Peyer's patch (tissue), 4 donors: ENCODE measurements around the gene CCDC57. TPM values are rescaled to one million over a fixed set of nuclear protein-coding genes. Genes with fewer than 3 reads are reported as not detected.
A peak's percentile ranks its signal among the peaks of the same experiment; 100 is the strongest.

ENCODE experiments used
- DNase-seq, 3 donors: peaks; one replicate each; pipeline ENCODE4 v3.0.0-alpha.2; 2017 to 2019
- H3K27ac ChIP-seq, 4 donors: fragments of 200-600 bp; sonication (generic); one replicate each; pipeline ENCODE4 v1.5.1; 2016 to 2019
- H3K27me3 ChIP-seq, 2 donors: fragments of 200-600 bp; sonication (generic); one replicate each; pipeline ENCODE4 v1.5.1; 2019
- H3K36me3 ChIP-seq, 3 donors: fragments of 200-600 bp; sonication (generic); one replicate each; pipeline ENCODE4 v1.5.1; 2016 to 2019
- H3K4me1 ChIP-seq, 4 donors: fragments of 200-600 bp; sonication (generic); one replicate each; pipeline ENCODE4 v1.5.1; 2016 to 2019
- H3K4me3 ChIP-seq, 4 donors: fragments of 200-600 bp; sonication (generic); 1 replicate in 3 of 4; 2 replicates in 1 of 4; pipeline ENCODE4 v1.5.1; 2016 to 2019; ENCODE audit warnings: mild to moderate bottlenecking in 1 of 4
- H3K9me3 ChIP-seq, 4 donors: fragments of 200-600 bp; sonication (generic); one replicate each; pipeline ENCODE4 v1.5.1; 2016 to 2019; ENCODE audit warnings: mild to moderate bottlenecking in 1 of 4
- CTCF ChIP-seq, 6 experiments: fragments of 450-650 bp in 4 of 6; fragments of 200-600 bp in 2 of 6; sonication (generic) in 1 of 6; IDR thresholded peaks; one replicate each; pipeline ENCODE4 v1.5.1; 2017 to 2019; ENCODE audit warnings: antibody characterized with exemption in 6 of 6, mild to moderate bottlenecking in 3 of 6, moderate library complexity in 1 of 6
- POLR2A ChIP-seq, 2 donors: fragments of 450-650 bp; IDR thresholded peaks; one replicate each; pipeline ENCODE4 v1.5.1; 2017; ENCODE audit warnings: antibody characterized with exemption in 2 of 2, mild to moderate bottlenecking in 2 of 2, moderate library complexity in 2 of 2
- total RNA-seq, 4 donors: library from RNA; depleted of rRNA; stranded (reverse); fragments of >200 nt; gene quantifications; one replicate each; pipeline ENCODE4 v1.1.0, GENCODE V29; 2016

CCDC57 gene
- total RNA-seq, 4 donors from 2014 or later: 28.2 to 144 (median 79.8) TPM

DNA sequence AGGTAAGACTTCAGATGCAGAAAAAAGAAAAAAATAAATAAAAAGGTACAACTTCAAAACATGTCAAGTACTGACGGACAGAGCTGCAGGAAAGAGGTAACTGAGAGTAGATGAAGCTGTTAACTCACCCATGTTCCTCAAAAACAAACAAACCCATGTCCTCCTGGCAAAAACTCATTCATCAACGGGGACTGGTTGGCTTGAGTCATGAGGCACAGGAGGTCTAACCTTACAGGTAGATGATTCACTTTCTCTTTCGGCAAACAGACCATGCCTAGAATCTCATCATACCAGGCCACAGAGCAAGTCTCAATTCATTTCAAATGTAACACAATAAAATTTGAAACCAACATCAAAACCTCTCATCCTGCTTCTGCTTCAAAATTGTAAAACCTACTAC, 102.3 kb downstream of the CCDC57 start:
- TF ChIP-seq POLR2A (IDR thresholded peaks at IDR 0.05) (no peak), CTCF (IDR thresholded peaks at IDR 0.05) (no peak)
- Histone ChIP-seq H3K27ac (no peak overlapping the region), H3K4me3 (no peak overlapping the region), H3K4me1 (peaks cover 13 to 19% (median 18%) of the 10 kb centered on the region in 4 donors), H3K9me3 (no peaks in the 10 kb centered on the region), H3K36me3 (peaks cover 0 to 17% (median 0%) of the 10 kb centered on the region in 3 donors), H3K27me3 (no peaks in the 10 kb centered on the region)
- DNase-seq: no peak

GRCh38 chr17:82108961-82109475, 103.6 kb downstream of the CCDC57 start:
- Histone ChIP-seq H3K4me1 (peaks cover 13 to 22% (median 19%) of the 10 kb centered on the region in 4 donors), H3K4me3 (no peak overlapping the region), H3K36me3 (peaks cover 0 to 11% (median 0%) of the 10 kb centered on the region in 3 donors), H3K9me3 (no peaks in the 10 kb centered on the region), H3K27me3 (no peaks in the 10 kb centered on the region), H3K27ac (no peak overlapping the region)
- DNase-seq: no peak
- no peak for TF ChIP-seq CTCF (IDR thresholded peaks at IDR 0.05)
- no peak for TF ChIP-seq POLR2A (IDR thresholded peaks at IDR 0.05)

DNA sequence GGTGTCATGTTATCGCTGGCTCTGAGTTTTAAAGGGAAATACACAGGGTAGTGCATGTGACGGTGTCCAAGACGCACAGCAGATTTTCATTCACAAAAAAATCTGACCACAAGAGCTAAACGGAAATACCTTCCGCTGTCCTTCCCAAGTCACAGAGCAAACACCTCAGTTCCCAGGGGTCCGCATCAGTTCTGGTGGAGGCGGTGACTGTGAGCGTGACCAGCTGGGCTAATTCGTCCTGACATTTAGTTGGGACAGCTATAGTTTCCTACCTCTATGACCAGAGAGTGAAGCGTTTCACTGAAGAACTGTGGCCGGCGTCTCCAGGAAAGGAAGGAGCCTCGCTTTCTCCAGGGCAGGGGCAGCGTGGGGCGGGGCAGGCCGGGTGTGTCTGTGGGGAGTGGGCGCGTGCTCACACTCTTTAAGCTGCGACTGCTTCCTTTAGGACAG, 104.1 kb downstream of the CCDC57 start:
- H3K36me3 ChIP-seq: peaks cover 0 to 6% (median 0%) of the 10 kb centered on the region in 3 donors
- peaks cover 13 to 27% (median 19%) of the 10 kb centered on the region in 4 donors for H3K4me1 ChIP-seq
- TF ChIP-seq POLR2A (IDR thresholded peaks at IDR 0.05) (no peak), CTCF (IDR thresholded peaks at IDR 0.05) (no peak)
- no peak overlapping the region for H3K4me3 ChIP-seq
- no peaks in the 10 kb centered on the region for H3K27me3 ChIP-seq
- no peaks in the 10 kb centered on the region for H3K9me3 ChIP-seq
- H3K27ac ChIP-seq: no peak overlapping the region
- no peak for DNase-seq

GRCh38 chr17:82108038-82108437, 104.6 kb downstream of the CCDC57 start:
- H3K4me1 ChIP-seq: peaks cover 13 to 29% (median 19%) of the 10 kb centered on the region in 4 donors
- no peak overlapping the region for H3K4me3 ChIP-seq
- DNase-seq: no peak
- peaks cover 0 to 1% (median 0%) of the 10 kb centered on the region in 3 donors for H3K36me3 ChIP-seq
- no peak for TF ChIP-seq POLR2A (IDR thresholded peaks at IDR 0.05)
- TF ChIP-seq CTCF (IDR thresholded peaks at IDR 0.05): no peak
- H3K9me3 ChIP-seq: no peaks in the 10 kb centered on the region
- no peak overlapping the region for H3K27ac ChIP-seq
- no peaks in the 10 kb centered on the region for H3K27me3 ChIP-seq

DNA sequence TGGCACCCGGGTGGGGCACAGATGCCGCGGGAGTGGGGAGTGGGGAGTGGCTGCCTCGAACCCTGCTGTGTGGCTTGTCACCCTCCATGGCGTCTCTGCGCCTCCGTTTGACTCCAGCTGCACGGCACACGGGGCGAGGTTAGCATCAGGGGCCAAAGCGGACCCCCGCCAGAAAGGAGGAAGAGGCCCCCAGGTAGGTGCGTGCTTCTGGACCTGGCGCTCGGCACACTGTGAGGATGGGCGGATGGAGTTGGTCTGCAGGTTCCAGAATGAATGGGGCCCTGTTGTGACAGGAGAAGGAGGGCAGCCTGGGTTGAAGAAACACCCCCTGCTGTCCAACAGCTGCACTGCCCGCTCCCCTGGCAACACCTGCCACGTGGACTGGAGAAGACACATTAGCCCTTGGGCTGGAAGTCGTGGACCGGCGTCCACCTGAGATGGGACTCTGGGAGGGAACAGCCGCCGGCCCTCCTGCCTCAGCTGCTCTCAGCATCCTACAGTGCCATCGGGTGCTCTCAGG, 105.2 kb downstream of the CCDC57 start:
- DNase-seq: no peak

More for the DNA sequence above, 105.2 kb downstream of the CCDC57 start:
- no peak for TF ChIP-seq POLR2A (IDR thresholded peaks at IDR 0.05)
- peak in 3 of 6 experiments; percentile 18 to 26 (median 19) for TF ChIP-seq CTCF (IDR thresholded peaks at IDR 0.05)
- H3K27ac ChIP-seq: peak overlapping the region in 3 of 4 donors; percentile 77 to 87 (median 84)
- H3K4me1 ChIP-seq: peaks cover 13 to 29% (median 19%) of the 10 kb centered on the region in 4 donors
- no peaks in the 10 kb centered on the region for H3K27me3 ChIP-seq
- no peak overlapping the region for H3K4me3 ChIP-seq
- H3K36me3 ChIP-seq: no peaks in the 10 kb centered on the region
- no peaks in the 10 kb centered on the region for H3K9me3 ChIP-seq
